ENCODE measurements around the gene EFS.

The EFS gene

GRCh38 chr14:23377198-23377550, 12.2 kb upstream of the EFS start:
- no peaks in the 10 kb centered on the region for H3K36me3 ChIP-seq (ENCODE audit: control insufficient read depth in 2 of 2, insufficient read depth in 1 of 2, low read length in 2 of 2)
- CTCF ChIA-PET: interaction anchor here (0.6 to 0.7 kb wide), 3 partner anchors 24 to 49 kb away, joined by 3 to 4 read pairs (median 4); no protein-coding TSS in a partner anchor
- H3K4me3 ChIP-seq (ENCODE audit: low read depth, low read length): no peak overlapping the region

More at GRCh38 chr14:23377198-23377550, 12.2 kb upstream of the EFS start:
- Histone ChIP-seq H3K27ac (ENCODE audit: extremely low read depth, low read depth, low read length) (no peak overlapping the region), H3K4me1 (ENCODE audit: control insufficient read depth, insufficient read depth, low read length) (no peaks in the 10 kb centered on the region), H3K9me3 (ENCODE audit: control insufficient read depth, insufficient read depth, low read depth, low read length) (no peaks in the 10 kb centered on the region)
- TF ChIP-seq SP7 (tag by site-specific recombination; IDR thresholded peaks at IDR 0.05) (no peak), ZNF830 (tag by site-specific recombination; IDR thresholded peaks at IDR 0.05; ENCODE audit: low read depth) (no peak), ZNF433 (tag by site-specific recombination; IDR thresholded peaks at IDR 0.05; ENCODE audit: low read depth) (no peak), ZNF335 (tag by site-specific recombination; conservative IDR thresholded peaks at IDR 0.05) (no peak), ZBTB7A (tag by site-specific recombination; IDR thresholded peaks at IDR 0.05; ENCODE audit: low read depth) (no peak), ZNF521 (tag by site-specific recombination; IDR thresholded peaks at IDR 0.05) (no peak), ZNF266 (tag by site-specific recombination; IDR thresholded peaks at IDR 0.05; ENCODE audit: low read depth) (no peak), ZFHX2 (tag by site-specific recombination; conservative IDR thresholded peaks at IDR 0.05) (no peak), ZNF513 (tag by site-specific recombination; IDR thresholded peaks at IDR 0.05) (no peak), ZBTB10 (tag by site-specific recombination; IDR thresholded peaks at IDR 0.05) (no peak), ZNF112 (tag by site-specific recombination; IDR thresholded peaks at IDR 0.05) (no peak), ZNF211 (tag by site-specific recombination; IDR thresholded peaks at IDR 0.05; ENCODE audit: low read depth) (no peak), ZNF394 (tag by site-specific recombination; IDR thresholded peaks at IDR 0.05; ENCODE audit: borderline replicate concordance) (no peak), ZNF548 (tag by site-specific recombination; IDR thresholded peaks at IDR 0.05) (no peak), ZNF324 (tag by site-specific recombination; IDR thresholded peaks at IDR 0.05) (no peak), ZFP41 (tag by site-specific recombination; IDR thresholded peaks at IDR 0.05; ENCODE audit: borderline replicate concordance) (no peak), ZNF221 (tag by site-specific recombination; IDR thresholded peaks at IDR 0.05; ENCODE audit: borderline replicate concordance) (no peak)
- TF ChIP-seq, protein P1, sequence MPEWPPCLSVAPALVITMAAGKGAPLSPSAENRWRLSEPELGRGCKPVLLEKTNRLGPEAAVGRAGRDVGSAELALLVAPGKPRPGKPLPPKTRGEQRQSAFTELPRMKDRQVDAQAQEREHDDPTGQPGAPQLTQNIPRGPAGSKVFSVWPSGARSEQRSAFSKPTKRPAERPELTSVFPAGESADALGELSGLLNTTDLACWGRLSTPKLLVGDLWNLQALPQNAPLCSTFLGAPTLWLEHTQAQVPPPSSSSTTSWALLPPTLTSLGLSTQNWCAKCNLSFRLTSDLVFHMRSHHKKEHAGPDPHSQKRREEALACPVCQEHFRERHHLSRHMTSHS (tag by site-specific recombination; IDR thresholded peaks at IDR 0.05): no peak
- TF ChIP-seq, protein P2, sequence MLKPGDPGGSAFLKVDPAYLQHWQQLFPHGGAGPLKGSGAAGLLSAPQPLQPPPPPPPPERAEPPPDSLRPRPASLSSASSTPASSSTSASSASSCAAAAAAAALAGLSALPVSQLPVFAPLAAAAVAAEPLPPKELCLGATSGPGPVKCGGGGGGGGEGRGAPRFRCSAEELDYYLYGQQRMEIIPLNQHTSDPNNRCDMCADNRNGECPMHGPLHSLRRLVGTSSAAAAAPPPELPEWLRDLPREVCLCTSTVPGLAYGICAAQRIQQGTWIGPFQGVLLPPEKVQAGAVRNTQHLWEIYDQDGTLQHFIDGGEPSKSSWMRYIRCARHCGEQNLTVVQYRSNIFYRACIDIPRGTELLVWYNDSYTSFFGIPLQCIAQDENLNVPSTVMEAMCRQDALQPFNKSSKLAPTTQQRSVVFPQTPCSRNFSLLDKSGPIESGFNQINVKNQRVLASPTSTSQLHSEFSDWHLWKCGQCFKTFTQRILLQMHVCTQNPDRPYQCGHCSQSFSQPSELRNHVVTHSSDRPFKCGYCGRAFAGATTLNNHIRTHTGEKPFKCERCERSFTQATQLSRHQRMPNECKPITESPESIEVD (tag by site-specific recombination; IDR thresholded peaks at IDR 0.05): no peak
- TF ChIP-seq, protein P3, sequence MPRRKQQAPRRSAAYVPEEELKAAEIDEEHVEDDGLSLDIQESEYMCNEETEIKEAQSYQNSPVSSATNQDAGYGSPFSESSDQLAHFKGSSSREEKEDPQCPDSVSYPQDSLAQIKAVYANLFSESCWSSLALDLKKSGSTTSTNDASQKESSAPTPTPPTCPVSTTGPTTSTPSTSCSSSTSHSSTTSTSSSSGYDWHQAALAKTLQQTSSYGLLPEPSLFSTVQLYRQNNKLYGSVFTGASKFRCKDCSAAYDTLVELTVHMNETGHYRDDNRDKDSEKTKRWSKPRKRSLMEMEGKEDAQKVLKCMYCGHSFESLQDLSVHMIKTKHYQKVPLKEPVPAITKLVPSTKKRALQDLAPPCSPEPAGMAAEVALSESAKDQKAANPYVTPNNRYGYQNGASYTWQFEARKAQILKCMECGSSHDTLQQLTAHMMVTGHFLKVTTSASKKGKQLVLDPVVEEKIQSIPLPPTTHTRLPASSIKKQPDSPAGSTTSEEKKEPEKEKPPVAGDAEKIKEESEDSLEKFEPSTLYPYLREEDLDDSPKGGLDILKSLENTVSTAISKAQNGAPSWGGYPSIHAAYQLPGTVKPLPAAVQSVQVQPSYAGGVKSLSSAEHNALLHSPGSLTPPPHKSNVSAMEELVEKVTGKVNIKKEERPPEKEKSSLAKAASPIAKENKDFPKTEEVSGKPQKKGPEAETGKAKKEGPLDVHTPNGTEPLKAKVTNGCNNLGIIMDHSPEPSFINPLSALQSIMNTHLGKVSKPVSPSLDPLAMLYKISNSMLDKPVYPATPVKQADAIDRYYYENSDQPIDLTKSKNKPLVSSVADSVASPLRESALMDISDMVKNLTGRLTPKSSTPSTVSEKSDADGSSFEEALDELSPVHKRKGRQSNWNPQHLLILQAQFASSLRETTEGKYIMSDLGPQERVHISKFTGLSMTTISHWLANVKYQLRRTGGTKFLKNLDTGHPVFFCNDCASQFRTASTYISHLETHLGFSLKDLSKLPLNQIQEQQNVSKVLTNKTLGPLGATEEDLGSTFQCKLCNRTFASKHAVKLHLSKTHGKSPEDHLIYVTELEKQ (tag by site-specific recombination; IDR thresholded peaks at IDR 0.05; ENCODE audit: borderline replicate concordance): no peak
- POLR2A ChIA-PET: no interaction called here
